ENCODE results near the gene MBD4. TPM values are rescaled to one million over a fixed set of nuclear protein-coding genes. Genes with fewer than 3 reads are reported as not detected.
"Not testable (repeated sequence)": the region's sequence is repeated elsewhere in the genome, so short reads cannot be mapped to it uniquely, and the experiment has no call there.

The MBD4 gene
- total and polyA plus RNA-seq, 11 donors: 10.8 to 42.3 (median 20.6) TPM

- Histone ChIP-seq H3K36me3 (no peaks in the 10 kb centered on the region), H3K4me1 (peaks cover 0 to 42% (median 21%) of the 10 kb centered on the region in 12 donors), H3K27ac (peak overlapping the region in 1 of 12 donors; percentile 18), H3K27me3 (no peaks in the 10 kb centered on the region), H3K4me3 (no peak overlapping the region), H3K9me3 (peaks cover 0 to 2% (median 0%) of the 10 kb centered on the region in 12 donors)
- intact Hi-C loops (cut with DNase I): no loop called here
- WGBS, 4 donors: 86 to 90% (median 90%) methylated on average over 6 of the region's 6 CpGs
- no peak for ATAC-seq
- DNase-seq: no peak
- no peak for TF ChIP-seq CTCF (IDR thresholded peaks at IDR 0.05)
- TF ChIP-seq POLR2A (IDR thresholded peaks at IDR 0.05): no peak
Measured at GRCh38 chr3:129415830-129416229, 23.9 kb downstream of the MBD4 start.

- DNase-seq: no peak
Measured at GRCh38 chr3:129415378-129415777, 24.4 kb downstream of the MBD4 start.

GRCh38 chr3:129413687-129414506 lies 25.9 kb downstream of the MBD4 start:
- Histone ChIP-seq H3K4me1 (peaks cover 0 to 42% (median 21%) of the 10 kb centered on the region in 12 donors), H3K4me3 (no peak overlapping the region), H3K27ac (peak overlapping the region in 7 of 12 donors; percentile 41 to 74 (median 50)), H3K27me3 (no peaks in the 10 kb centered on the region), H3K36me3 (no peaks in the 10 kb centered on the region), H3K9me3 (no peaks in the 10 kb centered on the region)
- peak; percentile 45 to 78 (median 64) for ATAC-seq
- 53 to 79% (median 68%) methylated on average over 4 of the region's 4 CpGs for WGBS, 4 donors
- no peak for TF ChIP-seq CTCF (IDR thresholded peaks at IDR 0.05)
- TF ChIP-seq POLR2A (IDR thresholded peaks at IDR 0.05): no peak
- intact Hi-C loops (cut with DNase I): no loop called here
- no peak for DNase-seq

More at GRCh38 chr3:129415378-129415777, 24.4 kb downstream of the MBD4 start:
- Histone ChIP-seq H3K4me3 (no peak overlapping the region), H3K9me3 (no peaks in the 10 kb centered on the region), H3K4me1 (peaks cover 0 to 42% (median 21%) of the 10 kb centered on the region in 12 donors), H3K27ac (peak overlapping the region in 4 of 12 donors; percentile 18 to 65 (median 38)), H3K27me3 (no peaks in the 10 kb centered on the region), H3K36me3 (no peaks in the 10 kb centered on the region)
- ATAC-seq: no peak
- intact Hi-C loops (cut with DNase I): no loop called here
- 30 to 95% (median 92%) methylated on average over 3 of the region's 3 CpGs for WGBS, 4 donors
- TF ChIP-seq CTCF (IDR thresholded peaks at IDR 0.05): no peak
- no peak for TF ChIP-seq POLR2A (IDR thresholded peaks at IDR 0.05)

GRCh38 chr3:129413238-129413637 lies 26.5 kb downstream of the MBD4 start:
- H3K4me3 ChIP-seq; H3K27me3 ChIP-seq; ATAC-seq; H3K36me3 ChIP-seq; intact Hi-C loops (cut with DNase I); H3K9me3 ChIP-seq: not testable (repeated sequence)
- H3K27ac ChIP-seq: peak overlapping the region in 7 of 12 donors; percentile 41 to 74 (median 48)
- WGBS, 4 donors: 64 to 70% (median 65%) methylated on average over 3 of the region's 3 CpGs
- peak in 1 of 5 donors; percentile 4 for DNase-seq
- peaks cover 0 to 41% (median 21%) of the 10 kb centered on the region in 12 donors for H3K4me1 ChIP-seq
